ENCODE results near the gene TMOD3.

TMOD3 gene

GRCh38 chr15:51793521-51794305, 35.7 kb upstream of the TMOD3 start:
- H3K36me3 ChIP-seq (ENCODE audit: insufficient read depth, low read length) = no peaks in the 10 kb centered on the region
- no peaks in the 10 kb centered on the region for H3K27me3 ChIP-seq (ENCODE audit: insufficient read depth, low read length, poor library complexity, severe bottlenecking)
- H4K20me1 ChIP-seq (ENCODE audit: insufficient read depth, low read length, poor library complexity, severe bottlenecking) = no peaks in the 10 kb centered on the region
- no peaks in the 10 kb centered on the region for H3K9me2 ChIP-seq (replicated peaks; ENCODE audit: low read depth, low read length)
- no peak overlapping the region for H2AFZ ChIP-seq (ENCODE audit: low read length)
- H3K4me3 ChIP-seq (ENCODE audit: low read length, poor library complexity, severe bottlenecking) = no peak overlapping the region
- no peaks in the 10 kb centered on the region for H3K4me1 ChIP-seq (ENCODE audit: insufficient read depth, low read length, poor library complexity, severe bottlenecking)
- H3K9me3 ChIP-seq (ENCODE audit: insufficient read depth, low read depth, low read length) = no peaks in the 10 kb centered on the region
- H3K79me2 ChIP-seq (ENCODE audit: insufficient read depth, low read length) = no peaks in the 10 kb centered on the region
- no peak overlapping the region for H3K4me2 ChIP-seq (ENCODE audit: low read depth, low read length, poor library complexity, severe bottlenecking)
- no peaks in the 10 kb centered on the region for H3F3A ChIP-seq (ENCODE audit: low read depth)
- no peak overlapping the region for H3K9ac ChIP-seq (ENCODE audit: low read depth, low read length, poor library complexity, severe bottlenecking)
- no peak for TF ChIP-seq CTCF (conservative IDR thresholded peaks at IDR 0.05; ENCODE audit: low read length)
- TF ChIP-seq EZH2phosphoT487 (IDR thresholded peaks at IDR 0.05; ENCODE audit: borderline replicate concordance) = no peak

GRCh38 chr15:51796847-51797401, 32.5 kb upstream of the TMOD3 start:
- no peak overlapping the region for H3K9ac ChIP-seq (ENCODE audit: low read depth, low read length, poor library complexity, severe bottlenecking)
- H3F3A ChIP-seq (ENCODE audit: low read depth) = no peaks in the 10 kb centered on the region
- no peaks in the 10 kb centered on the region for H3K27me3 ChIP-seq (ENCODE audit: insufficient read depth, low read length, poor library complexity, severe bottlenecking)
- no peaks in the 10 kb centered on the region for H3K9me3 ChIP-seq (ENCODE audit: insufficient read depth, low read depth, low read length)
- no peak overlapping the region for H3K4me3 ChIP-seq (ENCODE audit: low read length, poor library complexity, severe bottlenecking)
- H4K20me1 ChIP-seq (ENCODE audit: insufficient read depth, low read length, poor library complexity, severe bottlenecking) = no peaks in the 10 kb centered on the region
- no peak overlapping the region for H2AFZ ChIP-seq (ENCODE audit: low read length)
- no peak overlapping the region for H3K4me2 ChIP-seq (ENCODE audit: low read depth, low read length, poor library complexity, severe bottlenecking)
- no peaks in the 10 kb centered on the region for H3K4me1 ChIP-seq (ENCODE audit: insufficient read depth, low read length, poor library complexity, severe bottlenecking)
- H3K36me3 ChIP-seq (ENCODE audit: insufficient read depth, low read length) = no peaks in the 10 kb centered on the region; the same call in 1 of the 2 replicates
- TF ChIP-seq EZH2phosphoT487 (IDR thresholded peaks at IDR 0.05; ENCODE audit: borderline replicate concordance) (no peak), CTCF (conservative IDR thresholded peaks at IDR 0.05; ENCODE audit: low read length) (no peak)
- no peaks in the 10 kb centered on the region for H3K79me2 ChIP-seq (ENCODE audit: insufficient read depth, low read length)
- no peaks in the 10 kb centered on the region for H3K9me2 ChIP-seq (replicated peaks; ENCODE audit: low read depth, low read length)

- Histone ChIP-seq H3K79me2 (ENCODE audit: insufficient read depth, low read length) (no peaks in the 10 kb centered on the region), H3F3A (ENCODE audit: low read depth) (no peaks in the 10 kb centered on the region), H2AFZ (ENCODE audit: low read length) (no peak overlapping the region), H3K4me1 (ENCODE audit: insufficient read depth, low read length, poor library complexity, severe bottlenecking) (no peaks in the 10 kb centered on the region), H3K9ac (ENCODE audit: low read depth, low read length, poor library complexity, severe bottlenecking) (no peak overlapping the region), H3K9me2 (replicated peaks; ENCODE audit: low read depth, low read length) (no peaks in the 10 kb centered on the region), H3K4me2 (ENCODE audit: low read depth, low read length, poor library complexity, severe bottlenecking) (no peak overlapping the region), H3K4me3 (ENCODE audit: low read length, poor library complexity, severe bottlenecking) (no peak overlapping the region), H3K36me3 (ENCODE audit: insufficient read depth, low read length) (no peaks in the 10 kb centered on the region; the same call in 1 of the 2 replicates), H3K9me3 (ENCODE audit: insufficient read depth, low read depth, low read length) (no peaks in the 10 kb centered on the region), H4K20me1 (ENCODE audit: insufficient read depth, low read length, poor library complexity, severe bottlenecking) (no peaks in the 10 kb centered on the region), H3K27me3 (ENCODE audit: insufficient read depth, low read length, poor library complexity, severe bottlenecking) (no peaks in the 10 kb centered on the region)
- TF ChIP-seq EZH2phosphoT487 (IDR thresholded peaks at IDR 0.05; ENCODE audit: borderline replicate concordance) (no peak), CTCF (conservative IDR thresholded peaks at IDR 0.05; ENCODE audit: low read length) (no peak)
These were observed 31.2 kb upstream of the TMOD3 start for GRCh38 chr15:51798281-51798680.

Measured in Loucy (cell line).